HCT116 (cell line): ENCODE data around the gene MRPL58. TPM values are rescaled to one million over a fixed set of nuclear protein-coding genes. Genes with fewer than 3 reads are reported as not detected.

ENCODE experiments used
- ATAC-seq: fragments of 200-7000 bp; cut with Tn5 transposase; 2 replicates; pipeline ENCODE4 v1.9.1; 2020; ENCODE audit warnings: mild to moderate bottlenecking, moderate library complexity
- BruUV-seq: library from RNA; stranded (reverse); fragments of 400-500 nt; replicated peaks from 2 replicates; lab custom pipeline; 2021; lab: Mats Ljungman, UMichigan
- CTCF ChIA-PET: fragments of 300-600 bp; sonication (Branson Sonifier 250); formaldehyde crosslinking; loops from one replicate; lab custom pipeline; 2021; ENCODE audit warnings: antibody characterized with exemption; lab: Charles Lee
- POLR2A ChIA-PET: fragments of 300-600, 350-600 bp; sonication (Branson Sonifier 250); formaldehyde crosslinking; loops from one replicate; lab custom pipeline; 2021; ENCODE audit warnings: antibody characterized with exemption; lab: Charles Lee
- RAD21 ChIA-PET, 2 experiments: fragments of 300-600 bp; sonication (Branson Sonifier 250); formaldehyde crosslinking; loops; one replicate each; lab custom pipeline; 2023; ENCODE audit warnings: low total read pairs in 2 of 2; ENCODE audit not compliant: uncharacterized antibody in 2 of 2, unreplicated experiment in 2 of 2, low non-redundant PET in 1 of 2; lab: Charles Lee
- DNase-seq: peaks from one replicate; pipeline ENCODE4 v3.0.0-alpha.2; 2010; ENCODE audit warnings: low read depth, low spot score
- H2AFZ ChIP-seq: fragments of 200-600 bp; shearing (Covaris generic), sonication (generic); 2 replicates; pipeline ENCODE4 v1.6.1; 2017; ENCODE audit warnings: low read depth, mixed run types, mixed read lengths, antibody characterized with exemption, low read length; ENCODE audit not compliant: poor library complexity, severe bottlenecking
- H3K27ac ChIP-seq: 2 replicates; pipeline ENCODE4 v1.5.1; 2012; ENCODE audit warnings: low read depth, low read length
- H3K27me3 ChIP-seq: fragments of 200-600 bp; sonication (generic); 2 replicates; pipeline ENCODE4 v1.6.1; 2016; ENCODE audit warnings: mixed run types, low read length, mixed read lengths; ENCODE audit not compliant: insufficient read depth
- H3K36me3 ChIP-seq, 2 experiments: fragments of 200-500 bp in 1 of 2; fragments of 200-600 bp in 1 of 2; sonication (Bioruptor generic) in 1 of 2; sonication (generic) in 1 of 2; 2 replicates each; pipeline versions ENCODE4 v1.5.1 to v1.6.1; 2014 to 2016; ENCODE audit warnings: low read length in 2 of 2, inconsistent platforms in 1 of 2, mixed read lengths in 1 of 2, mixed run types in 1 of 2; ENCODE audit not compliant: insufficient read depth in 2 of 2, control insufficient read depth in 1 of 2
- H3K4me1 ChIP-seq, 2 experiments: fragments of 200-600 bp in 1 of 2; sonication (generic) in 1 of 2; 2 replicates each; pipeline versions ENCODE4 v1.5.1 to v1.6.1; 2012 to 2017; ENCODE audit warnings: low read length in 2 of 2, inconsistent platforms in 1 of 2, mild to moderate bottlenecking in 1 of 2, mixed read lengths in 1 of 2, mixed run types in 1 of 2, moderate library complexity in 1 of 2; ENCODE audit not compliant: insufficient read depth in 2 of 2, control insufficient read depth in 1 of 2
- H3K4me2 ChIP-seq: fragments of 200-600 bp; sonication (generic); 2 replicates; pipeline ENCODE4 v1.6.1; 2017; ENCODE audit warnings: mixed run types, low read length, mixed read lengths
- H3K4me3 ChIP-seq, 2 experiments: fragments of 200-600 bp in 1 of 2; sonication (generic) in 1 of 2; replicated peaks in 1 of 2; 2 replicates each; pipeline ENCODE4 v1.5.1; 2011 to 2016; ENCODE audit warnings: low read length in 2 of 2, control low read depth in 1 of 2, low read depth in 1 of 2, mild to moderate bottlenecking in 1 of 2, mixed read lengths in 1 of 2, mixed run types in 1 of 2
- H3K79me2 ChIP-seq: fragments of 200-600 bp; sonication (generic); 2 replicates; pipeline ENCODE4 v1.6.1; 2017; ENCODE audit warnings: mild to moderate bottlenecking, mixed run types, low read length, moderate library complexity, mixed read lengths; ENCODE audit not compliant: insufficient read depth
- H3K9ac ChIP-seq: fragments of 200-600 bp; sonication (generic); 2 replicates; pipeline ENCODE4 v1.6.1; 2016; ENCODE audit warnings: low read length, mixed read lengths
- H3K9me2 ChIP-seq: fragments of 200-600 bp; sonication (generic), shearing (Covaris generic); 2 replicates; pipeline ENCODE4 v1.6.1; 2017; ENCODE audit warnings: mixed run types, mild to moderate bottlenecking, moderate library complexity; ENCODE audit not compliant: insufficient read depth
- H3K9me3 ChIP-seq, 2 experiments: fragments of 200-500 bp in 1 of 2; fragments of 200-600 bp in 1 of 2; sonication (Bioruptor generic) in 1 of 2; sonication (generic) in 1 of 2; 2 replicates each; pipeline ENCODE4 v1.6.1; 2014 to 2017; ENCODE audit warnings: low read length in 2 of 2, mixed read lengths in 2 of 2, inconsistent platforms in 1 of 2, low read depth in 1 of 2, mild to moderate bottlenecking in 1 of 2, mixed run types in 1 of 2, moderate library complexity in 1 of 2; ENCODE audit not compliant: control insufficient read depth in 1 of 2, insufficient read depth in 1 of 2
- H4K20me1 ChIP-seq: fragments of 200-600 bp; sonication (generic), shearing (Covaris generic); 2 replicates; pipeline ENCODE4 v1.6.1; 2017; ENCODE audit warnings: mixed run types, mild to moderate bottlenecking, moderate library complexity; ENCODE audit not compliant: insufficient read depth
- CBX3 ChIP-seq: IDR thresholded peaks from 2 replicates; pipeline ENCODE4 v1.6.1; 2012; ENCODE audit warnings: low read depth
- CEBPB ChIP-seq: IDR thresholded peaks from 2 replicates; pipeline ENCODE4 v1.6.1; 2012; ENCODE audit warnings: low read depth
- EGR1 ChIP-seq: IDR thresholded peaks from 2 replicates; pipeline ENCODE4 v1.6.1; 2012; ENCODE audit warnings: low read depth
- ELF1 ChIP-seq: IDR thresholded peaks from 2 replicates; pipeline ENCODE4 v1.6.1; 2012; ENCODE audit warnings: low read depth, borderline replicate concordance
- EZH2 ChIP-seq: fragments of 200-600 bp; sonication (generic); IDR thresholded peaks from 2 replicates; pipeline ENCODE4 v1.6.1; 2017; ENCODE audit warnings: antibody characterized with exemption, mixed run types
- EZH2phosphoT487 ChIP-seq: fragments of 200-600 bp; IDR thresholded peaks from 2 replicates; pipeline ENCODE4 v1.6.1; 2018; ENCODE audit warnings: antibody characterized with exemption, borderline replicate concordance
- FOSL1 ChIP-seq: IDR thresholded peaks from 2 replicates; pipeline ENCODE4 v1.6.1; 2012; ENCODE audit warnings: low read depth
- JUND ChIP-seq: IDR thresholded peaks from 2 replicates; pipeline ENCODE4 v1.6.1; 2012
- POLR2A ChIP-seq: IDR thresholded peaks from 2 replicates; pipeline ENCODE4 v1.7.0; 2011; ENCODE audit warnings: borderline replicate concordance; ENCODE audit not compliant: insufficient read depth, insufficient read length; ENCODE audit errors: extremely low read depth
- POLR2AphosphoS5 ChIP-seq: IDR thresholded peaks from 2 replicates; pipeline ENCODE4 v1.6.1; 2011; ENCODE audit warnings: mild to moderate bottlenecking, low read depth, low read length, moderate library complexity
- SP1 ChIP-seq: IDR thresholded peaks from 2 replicates; pipeline ENCODE4 v1.6.1; 2012; ENCODE audit warnings: low read depth
- YY1 ChIP-seq: IDR thresholded peaks from 2 replicates; pipeline ENCODE4 v1.6.1; 2011; ENCODE audit warnings: low read length, low read depth, moderate library complexity, mild to moderate bottlenecking; ENCODE audit not compliant: insufficient replicate concordance; ENCODE audit errors: extremely low read depth
- ZFX ChIP-seq: fragments of 450-650 bp; IDR thresholded peaks from 2 replicates; pipeline ENCODE4 v1.6.1; 2017
- intact Hi-C: fragments of 100-400 bp; cut with micrococcal nuclease; formaldehyde crosslinking; loops from 2 replicates; pipeline ENCODE4 v1.10.0; 2022
- total RNA-seq: library from RNA; stranded (reverse); gene quantifications from one replicate; pipeline ENCODE4 v1.2.1, GENCODE V29; 2021; ENCODE audit not compliant: unreplicated experiment
- TF ChIP-seq, protein P1 (sequence below): IDR thresholded peaks from 2 replicates; pipeline ENCODE4 v1.6.1; 2012
- TF ChIP-seq, protein P2 (sequence below), 3 experiments: fragments of 200-600 bp in 1 of 3; sonication (generic) in 1 of 3; IDR thresholded peaks in 2 of 3; conservative IDR thresholded peaks in 1 of 3; 2 replicates each; pipeline ENCODE4 v1.5.1; 2012 to 2017; ENCODE audit warnings: low read depth in 2 of 3, low read length in 2 of 3, antibody characterized with exemption in 1 of 3, borderline replicate concordance in 1 of 3, control low read depth in 1 of 3, mild to moderate bottlenecking in 1 of 3, mixed read lengths in 1 of 3, mixed run types in 1 of 3, moderate library complexity in 1 of 3; ENCODE audit not compliant: insufficient read depth in 1 of 3
- TF ChIP-seq, protein P3 (sequence below): IDR thresholded peaks from 2 replicates; pipeline ENCODE4 v1.6.1; 2012

MRPL58 gene
- total RNA-seq, 1 experiment from 2014 or later, result 80.5 TPM

DNA sequence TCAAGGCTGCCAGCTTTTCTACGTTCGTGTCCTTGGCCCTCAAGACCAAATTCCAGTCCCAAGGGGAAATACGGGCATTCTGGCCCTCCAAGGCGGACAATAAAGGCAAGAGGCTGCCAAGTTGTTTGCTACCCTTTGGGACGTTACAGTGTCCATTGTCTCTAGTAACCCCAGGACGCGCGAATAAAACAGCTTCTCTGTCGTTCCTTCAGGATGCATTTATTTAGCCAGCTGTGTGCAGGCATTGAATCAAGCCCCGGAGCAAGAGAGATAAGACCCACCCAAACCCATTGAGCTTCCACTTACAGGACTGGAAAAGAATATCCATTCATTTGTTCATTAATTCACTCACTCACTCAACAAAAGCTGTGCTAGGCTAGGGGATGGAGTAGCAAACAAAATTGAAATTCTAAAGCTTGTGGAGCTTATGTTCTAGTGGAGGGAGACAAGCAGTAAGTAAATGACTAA, 656 bp downstream of the MRPL58 start:
- Histone ChIP-seq H3K79me2 (peaks cover 35% of the 10 kb centered on the region), H4K20me1 (no peaks in the 10 kb centered on the region), H3K9me3 (no peaks in the 10 kb centered on the region), H3K4me3 (peak overlapping the region; percentile 83 to 95), H3K27ac (peak overlapping the region; percentile 76), H3K27me3 (no peaks in the 10 kb centered on the region), H2AFZ (no peak overlapping the region), H3K9ac (peak overlapping the region; percentile 79), H3K9me2 (no peaks in the 10 kb centered on the region), H3K4me1 (peaks cover 11 to 19% of the 10 kb centered on the region in 2 experiments), H3K36me3 (peaks cover 0 to 6% of the 10 kb centered on the region in 2 experiments; a peak in 1 of 4 replicates), H3K4me2 (peak overlapping the region; percentile 85)
- intact Hi-C loops, result no loop called here
- BruUV-seq, result TSS peak; percentile 84
- ChIA-PET RAD21 (interaction anchor here in 1 of 2 experiments (1.4 to 1.6 kb wide), 3 partner anchors 26 to 140 kb away, joined by 3 to 7 read pairs (median 3); partner anchors contain the start of genes CDR2L and FDXR), CTCF (interaction anchor here (0.7 to 3.8 kb wide), 10 partner anchors 11 to 228 kb away, joined by 3 to 35 read pairs (median 6); partner anchors contain the start of gene CDR2L), POLR2A (interaction anchor here (0.7 to 3.2 kb wide), 17 partner anchors 10 to 237 kb away, joined by 3 to 15 read pairs (median 5); partner anchors contain the start of genes CDR2L, FDXR, HID1 and SLC16A5)
- no peak for ATAC-seq
- no peak for DNase-seq
- TF ChIP-seq, protein P1, sequence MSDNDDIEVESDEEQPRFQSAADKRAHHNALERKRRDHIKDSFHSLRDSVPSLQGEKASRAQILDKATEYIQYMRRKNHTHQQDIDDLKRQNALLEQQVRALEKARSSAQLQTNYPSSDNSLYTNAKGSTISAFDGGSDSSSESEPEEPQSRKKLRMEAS, result no peak; the same call in 1 of the 2 replicates

DNA sequence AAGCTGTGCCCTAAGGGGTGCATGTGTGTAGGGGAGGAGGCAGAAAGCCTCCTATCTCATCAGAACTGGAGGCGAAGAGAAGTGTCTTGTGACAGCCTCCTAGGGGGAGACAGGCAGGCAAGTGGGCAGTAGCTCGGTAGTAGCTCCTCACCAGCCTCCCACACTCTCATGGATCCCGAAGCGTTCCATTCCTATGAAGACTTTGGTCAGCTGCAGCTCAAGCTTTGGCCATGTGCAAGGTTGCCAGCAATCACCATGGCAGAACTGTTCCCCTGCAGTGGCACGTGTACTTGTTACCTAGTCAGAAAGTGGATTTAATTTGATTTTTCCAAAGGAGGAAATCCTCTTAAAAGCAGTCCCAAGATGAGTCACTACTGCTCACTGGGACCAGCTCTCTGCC, 6.7 kb downstream of the MRPL58 start:
- ATAC-seq, result no peak
- ChIA-PET CTCF (interaction anchor here (1.1 kb wide), 1 partner anchor 58 kb away, joined by 3 read pairs; no protein-coding TSS in a partner anchor), POLR2A (no interaction called here)

More for the DNA sequence above, 6.7 kb downstream of the MRPL58 start:
- peaks cover 20% of the 10 kb centered on the region for H3K79me2 ChIP-seq
- no peaks in the 10 kb centered on the region for H3K9me2 ChIP-seq
- no peak overlapping the region for H3K9ac ChIP-seq
- H3K9me3 ChIP-seq, result no peaks in the 10 kb centered on the region
- no peak overlapping the region for H2AFZ ChIP-seq
- RAD21 ChIA-PET, result no interaction called here
- no peaks in the 10 kb centered on the region for H3K27me3 ChIP-seq
- H3K36me3 ChIP-seq, result peaks cover 11 to 33% of the 10 kb centered on the region in 2 experiments; a peak in 3 of 4 replicates
- no peak for DNase-seq
- H3K4me1 ChIP-seq, result no peaks in the 10 kb centered on the region
- BruUV-seq, result no TSS peak
- no peak overlapping the region for H3K4me2 ChIP-seq
- TF ChIP-seq SP1, result no peak
- no peak for TF ChIP-seq CEBPB
- no peak for TF ChIP-seq JUND
- TF ChIP-seq ELF1, result no peak
- TF ChIP-seq EZH2, result no peak
- TF ChIP-seq, protein P2, sequence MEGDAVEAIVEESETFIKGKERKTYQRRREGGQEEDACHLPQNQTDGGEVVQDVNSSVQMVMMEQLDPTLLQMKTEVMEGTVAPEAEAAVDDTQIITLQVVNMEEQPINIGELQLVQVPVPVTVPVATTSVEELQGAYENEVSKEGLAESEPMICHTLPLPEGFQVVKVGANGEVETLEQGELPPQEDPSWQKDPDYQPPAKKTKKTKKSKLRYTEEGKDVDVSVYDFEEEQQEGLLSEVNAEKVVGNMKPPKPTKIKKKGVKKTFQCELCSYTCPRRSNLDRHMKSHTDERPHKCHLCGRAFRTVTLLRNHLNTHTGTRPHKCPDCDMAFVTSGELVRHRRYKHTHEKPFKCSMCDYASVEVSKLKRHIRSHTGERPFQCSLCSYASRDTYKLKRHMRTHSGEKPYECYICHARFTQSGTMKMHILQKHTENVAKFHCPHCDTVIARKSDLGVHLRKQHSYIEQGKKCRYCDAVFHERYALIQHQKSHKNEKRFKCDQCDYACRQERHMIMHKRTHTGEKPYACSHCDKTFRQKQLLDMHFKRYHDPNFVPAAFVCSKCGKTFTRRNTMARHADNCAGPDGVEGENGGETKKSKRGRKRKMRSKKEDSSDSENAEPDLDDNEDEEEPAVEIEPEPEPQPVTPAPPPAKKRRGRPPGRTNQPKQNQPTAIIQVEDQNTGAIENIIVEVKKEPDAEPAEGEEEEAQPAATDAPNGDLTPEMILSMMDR (IDR thresholded peaks at IDR 0.05 in 2 of 3, conservative IDR thresholded peaks at IDR 0.05 in 1 of 3; ENCODE audit: borderline replicate concordance in 1 of 3, insufficient read depth in 1 of 3, low read depth in 2 of 3, low read length in 2 of 3), result no peak
- TF ChIP-seq, protein P1, result no peak
- TF ChIP-seq CBX3, result no peak
- TF ChIP-seq YY1, result no peak
- TF ChIP-seq POLR2AphosphoS5, result no peak
- TF ChIP-seq EZH2phosphoT487, result no peak
- no peak for TF ChIP-seq ZFX
- no peak for TF ChIP-seq EGR1
- no peak for TF ChIP-seq FOSL1
- TF ChIP-seq POLR2A, result no peak
- TF ChIP-seq, protein P3, sequence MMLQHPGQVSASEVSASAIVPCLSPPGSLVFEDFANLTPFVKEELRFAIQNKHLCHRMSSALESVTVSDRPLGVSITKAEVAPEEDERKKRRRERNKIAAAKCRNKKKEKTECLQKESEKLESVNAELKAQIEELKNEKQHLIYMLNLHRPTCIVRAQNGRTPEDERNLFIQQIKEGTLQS, result no peak
- H4K20me1 ChIP-seq, result no peaks in the 10 kb centered on the region
- H3K4me3 ChIP-seq, result no peak overlapping the region
- intact Hi-C loops, result no loop called here
- no peak overlapping the region for H3K27ac ChIP-seq
